ENCODE measurements around the gene BAIAP2L2.
"Not testable (repeated sequence)": the region's sequence is repeated elsewhere in the genome, so short reads cannot be mapped to it uniquely, and the experiment has no call there.

Gene BAIAP2L2

GRCh38 chr22:38079804-38080203 lies 30.7 kb downstream of the BAIAP2L2 start:
- H3K27ac ChIP-seq (ENCODE audit: low read length, poor library complexity, severe bottlenecking) = no peak overlapping the region
- H3K4me1 ChIP-seq (ENCODE audit: control insufficient read depth, insufficient read depth, low read depth, low read length) = peaks cover 15% of the 10 kb centered on the region
- H3K4me2 ChIP-seq (ENCODE audit: low read length, poor library complexity, severe bottlenecking) = no peak overlapping the region
- H3K9me3 ChIP-seq (ENCODE audit: control insufficient read depth, low read length) = no peaks in the 10 kb centered on the region
- no peak overlapping the region for H2BK5ac ChIP-seq (ENCODE audit: low read depth, low read length, poor library complexity, severe bottlenecking)
- H3K4ac ChIP-seq (ENCODE audit: low read depth in 1 of 2, low read length in 2 of 2) = no peak overlapping the region
- no peak overlapping the region for H2BK15ac ChIP-seq (ENCODE audit: low read depth, poor library complexity, severe bottlenecking)
- DNase-seq = no peak
- H2AFZ ChIP-seq (ENCODE audit: low read depth, low read length) = no peak overlapping the region
- no peak overlapping the region for H3K9ac ChIP-seq (ENCODE audit: low read length)
- H3K79me1 ChIP-seq (replicated peaks; ENCODE audit: low read length, poor library complexity, severe bottlenecking) = no peaks in the 10 kb centered on the region
- peaks cover 0 to 35% of the 10 kb centered on the region in 2 experiments for H3K36me3 ChIP-seq (ENCODE audit: control insufficient read depth in 1 of 2, insufficient read depth in 2 of 2, low read depth in 1 of 2, low read length in 2 of 2)
- H3K4me3 ChIP-seq (ENCODE audit: insufficient read depth in 1 of 2, low read depth in 1 of 2, low read length in 2 of 2) = no peak overlapping the region
- H3K27me3 ChIP-seq (ENCODE audit: control insufficient read depth in 1 of 2, insufficient read depth in 1 of 2, low read length in 2 of 2) = peaks cover 23 to 43% of the 10 kb centered on the region in 2 experiments
- 95% methylated on average over 7 of the region's 7 CpGs for WGBS
- H4K8ac ChIP-seq (ENCODE audit: low read length) = no peak overlapping the region
- no peak overlapping the region for H3K14ac ChIP-seq (ENCODE audit: low read length in 2 of 2)
- no peak overlapping the region for H3K18ac ChIP-seq (ENCODE audit: low read depth in 1 of 2, low read length in 2 of 2)
- peak overlapping the region in 1 of 2 experiments; percentile 9 for H3K23ac ChIP-seq (ENCODE audit: low read length in 2 of 2)
- H4K91ac ChIP-seq (ENCODE audit: low read length) = no peak overlapping the region
- no peak overlapping the region for H2BK120ac ChIP-seq (ENCODE audit: low read depth, low read length)
- H2BK12ac ChIP-seq (ENCODE audit: low read length in 2 of 2) = no peak overlapping the region
- no peak overlapping the region for H2AK5ac ChIP-seq (ENCODE audit: low read length, severe bottlenecking)

- H3K4me2 ChIP-seq (ENCODE audit: low read length, poor library complexity, severe bottlenecking); H2BK5ac ChIP-seq (ENCODE audit: low read depth, low read length, poor library complexity, severe bottlenecking); H3K14ac ChIP-seq (ENCODE audit: low read length in 2 of 2); H3K4ac ChIP-seq (ENCODE audit: low read depth in 1 of 2, low read length in 2 of 2); H2AFZ ChIP-seq (ENCODE audit: low read depth, low read length); H2BK15ac ChIP-seq (ENCODE audit: low read depth, poor library complexity, severe bottlenecking); H3K9ac ChIP-seq (ENCODE audit: low read length); H2BK12ac ChIP-seq (ENCODE audit: low read length in 2 of 2); H4K8ac ChIP-seq (ENCODE audit: low read length); DNase-seq; H2AK5ac ChIP-seq (ENCODE audit: low read length, severe bottlenecking); H3K9me3 ChIP-seq (ENCODE audit: control insufficient read depth, low read length); H3K4me3 ChIP-seq (ENCODE audit: insufficient read depth in 1 of 2, low read depth in 1 of 2, low read length in 2 of 2); H3K79me1 ChIP-seq (replicated peaks; ENCODE audit: low read length, poor library complexity, severe bottlenecking); H3K27ac ChIP-seq (ENCODE audit: low read length, poor library complexity, severe bottlenecking); H3K18ac ChIP-seq (ENCODE audit: low read depth in 1 of 2, low read length in 2 of 2); H3K23ac ChIP-seq (ENCODE audit: low read length in 2 of 2); H2BK120ac ChIP-seq (ENCODE audit: low read depth, low read length); H4K91ac ChIP-seq (ENCODE audit: low read length): not testable (repeated sequence)
- peaks cover 0 to 41% of the 10 kb centered on the region in 2 experiments for H3K36me3 ChIP-seq (ENCODE audit: control insufficient read depth in 1 of 2, insufficient read depth in 2 of 2, low read depth in 1 of 2, low read length in 2 of 2)
- H3K4me1 ChIP-seq (ENCODE audit: control insufficient read depth, insufficient read depth, low read depth, low read length) = peaks cover 15% of the 10 kb centered on the region
- 93% methylated on average over 1 of the region's 2 CpGs for WGBS
- peaks cover 23 to 43% of the 10 kb centered on the region in 2 experiments for H3K27me3 ChIP-seq (ENCODE audit: control insufficient read depth in 1 of 2, insufficient read depth in 1 of 2, low read length in 2 of 2)
These were observed 31.3 kb downstream of the BAIAP2L2 start for GRCh38 chr22:38079208-38079607.

GRCh38 chr22:38078046-38078840 lies 32.2 kb downstream of the BAIAP2L2 start:
- no peak for DNase-seq
- Histone ChIP-seq H2BK5ac (ENCODE audit: low read depth, low read length, poor library complexity, severe bottlenecking) (no peak overlapping the region), H2AFZ (ENCODE audit: low read depth, low read length) (no peak overlapping the region), H3K4me3 (ENCODE audit: insufficient read depth in 1 of 2, low read depth in 1 of 2, low read length in 2 of 2) (no peak overlapping the region), H2BK120ac (ENCODE audit: low read depth, low read length) (no peak overlapping the region), H3K4me2 (ENCODE audit: low read length, poor library complexity, severe bottlenecking) (no peak overlapping the region), H3K4me1 (ENCODE audit: control insufficient read depth, insufficient read depth, low read depth, low read length) (peaks cover 15% of the 10 kb centered on the region), H3K18ac (ENCODE audit: low read depth in 1 of 2, low read length in 2 of 2) (no peak overlapping the region), H3K14ac (ENCODE audit: low read length in 2 of 2) (no peak overlapping the region), H3K27me3 (ENCODE audit: control insufficient read depth in 1 of 2, insufficient read depth in 1 of 2, low read length in 2 of 2) (peaks cover 14 to 41% of the 10 kb centered on the region in 2 experiments), H2BK15ac (ENCODE audit: low read depth, poor library complexity, severe bottlenecking) (no peak overlapping the region), H3K9ac (ENCODE audit: low read length) (no peak overlapping the region), H3K79me1 (replicated peaks; ENCODE audit: low read length, poor library complexity, severe bottlenecking) (no peaks in the 10 kb centered on the region), H3K9me3 (ENCODE audit: control insufficient read depth, low read length) (no peaks in the 10 kb centered on the region), H4K91ac (ENCODE audit: low read length) (no peak overlapping the region), H2BK12ac (ENCODE audit: low read length in 2 of 2) (no peak overlapping the region), H2AK5ac (ENCODE audit: low read length, severe bottlenecking) (no peak overlapping the region), H3K36me3 (ENCODE audit: control insufficient read depth in 1 of 2, insufficient read depth in 2 of 2, low read depth in 1 of 2, low read length in 2 of 2) (peaks cover 0 to 50% of the 10 kb centered on the region in 2 experiments), H3K4ac (ENCODE audit: low read depth in 1 of 2, low read length in 2 of 2) (no peak overlapping the region), H3K23ac (ENCODE audit: low read length in 2 of 2) (no peak overlapping the region), H4K8ac (ENCODE audit: low read length) (no peak overlapping the region), H3K27ac (ENCODE audit: low read length, poor library complexity, severe bottlenecking) (no peak overlapping the region)
- WGBS = 88% methylated on average over 20 of the region's 22 CpGs

GRCh38 chr22:38077595-38077994 lies 32.9 kb downstream of the BAIAP2L2 start:
- Histone ChIP-seq H3K4me3 (ENCODE audit: insufficient read depth in 1 of 2, low read depth in 1 of 2, low read length in 2 of 2) (no peak overlapping the region), H3K14ac (ENCODE audit: low read length in 2 of 2) (no peak overlapping the region), H2BK12ac (ENCODE audit: low read length in 2 of 2) (no peak overlapping the region), H2AFZ (ENCODE audit: low read depth, low read length) (no peak overlapping the region), H2BK120ac (ENCODE audit: low read depth, low read length) (no peak overlapping the region), H3K9ac (ENCODE audit: low read length) (no peak overlapping the region), H3K9me3 (ENCODE audit: control insufficient read depth, low read length) (no peaks in the 10 kb centered on the region), H3K4me2 (ENCODE audit: low read length, poor library complexity, severe bottlenecking) (no peak overlapping the region), H3K27ac (ENCODE audit: low read length, poor library complexity, severe bottlenecking) (no peak overlapping the region), H4K91ac (ENCODE audit: low read length) (no peak overlapping the region), H3K4ac (ENCODE audit: low read depth in 1 of 2, low read length in 2 of 2) (no peak overlapping the region), H3K23ac (ENCODE audit: low read length in 2 of 2) (no peak overlapping the region), H2BK5ac (ENCODE audit: low read depth, low read length, poor library complexity, severe bottlenecking) (no peak overlapping the region), H3K18ac (ENCODE audit: low read depth in 1 of 2, low read length in 2 of 2) (no peak overlapping the region), H3K79me1 (replicated peaks; ENCODE audit: low read length, poor library complexity, severe bottlenecking) (no peaks in the 10 kb centered on the region), H3K27me3 (ENCODE audit: control insufficient read depth in 1 of 2, insufficient read depth in 1 of 2, low read length in 2 of 2) (peaks cover 14 to 36% of the 10 kb centered on the region in 2 experiments), H3K36me3 (ENCODE audit: control insufficient read depth in 1 of 2, insufficient read depth in 2 of 2, low read depth in 1 of 2, low read length in 2 of 2) (peaks cover 0 to 57% of the 10 kb centered on the region in 2 experiments), H3K4me1 (ENCODE audit: control insufficient read depth, insufficient read depth, low read depth, low read length) (peaks cover 15% of the 10 kb centered on the region), H2AK5ac (ENCODE audit: low read length, severe bottlenecking) (no peak overlapping the region), H4K8ac (ENCODE audit: low read length) (no peak overlapping the region), H2BK15ac (ENCODE audit: low read depth, poor library complexity, severe bottlenecking) (no peak overlapping the region)
- 83% methylated on average over 14 of the region's 14 CpGs for WGBS
- no peak for DNase-seq
